ENCODE data around the gene ECHDC3. TPM values are rescaled to one million over a fixed set of nuclear protein-coding genes. Genes with fewer than 3 reads are reported as not detected.

ECHDC3 gene
- total and polyA plus RNA-seq, 2 of the 4 experiments (the other 2 are of a cell fraction): 4.3 to 5.0 TPM

GRCh38 chr10:11773761-11774441 lies 31.7 kb downstream of the ECHDC3 start:
- Histone ChIP-seq H2BK120ac (ENCODE audit: low read depth, low read length) (no peak overlapping the region), H3K9me3 (ENCODE audit: control insufficient read depth, insufficient read depth, low read length) (no peaks in the 10 kb centered on the region), H3K27ac (ENCODE audit: insufficient read depth, low read length) (no peak overlapping the region), H3K9ac (ENCODE audit: low read depth, low read length) (no peak overlapping the region), H2AFZ (replicated peaks; ENCODE audit: low read length, poor library complexity) (no peak overlapping the region), H4K8ac (ENCODE audit: low read depth in 2 of 2, low read length in 2 of 2) (no peak overlapping the region), H3K4me3 (ENCODE audit: insufficient read depth, low read depth, low read length) (no peak overlapping the region), H4K20me1 (ENCODE audit: insufficient read depth, low read length) (no peaks in the 10 kb centered on the region), H3K4me2 (ENCODE audit: low read depth, low read length) (no peak overlapping the region), H3K23ac (ENCODE audit: low read depth, low read length) (no peak overlapping the region), H3K79me1 (ENCODE audit: low read depth in 1 of 2, low read length in 2 of 2) (no peaks in the 10 kb centered on the region), H2AK9ac (replicated peaks; ENCODE audit: low read depth, low read length, poor library complexity) (no peak overlapping the region), H3K4me1 (ENCODE audit: control insufficient read depth, insufficient read depth, low read length) (no peaks in the 10 kb centered on the region; the same call in 1 of the 2 replicates), H3K14ac (replicated peaks; ENCODE audit: low read depth, low read length) (no peak overlapping the region), H4K5ac (ENCODE audit: low read depth, low read length) (no peak overlapping the region), H2BK5ac (ENCODE audit: low read depth, low read length, poor library complexity, severe bottlenecking) (no peak overlapping the region), H2BK15ac (ENCODE audit: low read depth, low read length) (no peak overlapping the region), H3K36me3 (ENCODE audit: control insufficient read depth, insufficient read depth, low read length) (no peaks in the 10 kb centered on the region), H3K56ac (ENCODE audit: extremely low read depth, insufficient read depth, low read length) (no peak overlapping the region), H3K4ac (ENCODE audit: low read depth, low read length) (no peak overlapping the region), H4K91ac (ENCODE audit: insufficient read depth, low read depth, low read length) (no peak overlapping the region), H3K27me3 (ENCODE audit: control insufficient read depth, insufficient read depth, low read length) (peaks cover 19% of the 10 kb centered on the region), H3K9me1 (ENCODE audit: insufficient read depth, low read length) (peaks cover 7% of the 10 kb centered on the region), H2BK20ac (ENCODE audit: low read depth, low read length) (no peak overlapping the region), H3K18ac (ENCODE audit: low read depth, low read length) (no peak overlapping the region), H2AK5ac (ENCODE audit: low read depth, low read length) (no peak overlapping the region)
- WGBS, 2 experiments (ENCODE audit: extremely low coverage in 2 of 2, insufficient read length in 1 of 2): 40% methylated on average over 1 of the region's 14 CpGs; no CpG with 5 or more reads in 1 of the 2 experiments
- ATAC-seq (ENCODE audit: low read depth): no peak
- BruUV-seq (replicated peaks): no TSS peak
- in situ Hi-C loops (cut with MboI; ENCODE audit: low sequenced_read_pairs) (no loop called here), dilution Hi-C loops (cut with HindIII; ENCODE audit: low sequenced_read_pairs, unreplicated experiment) (no loop called here), intact Hi-C loops (cut with micrococcal nuclease) (no loop called here)
- ChIA-PET CTCF (interaction anchor here (1.2 to 2.2 kb wide), 2 partner anchors 9 to 45 kb away, joined by 3 to 12 read pairs; no protein-coding TSS in a partner anchor), POLR2A (ENCODE audit: unreplicated experiment) (no interaction called here)
- TF ChIP-seq MXI1 (IDR thresholded peaks at IDR 0.05; ENCODE audit: borderline replicate concordance, low read depth, low read length) (no peak), POLR2A (IDR thresholded peaks at IDR 0.05; ENCODE audit: low read depth, low read length) (no peak), NFE2L2 (IDR thresholded peaks at IDR 0.05; ENCODE audit: low read depth, low read length) (no peak), BHLHE40 (IDR thresholded peaks at IDR 0.05; ENCODE audit: low read depth, low read length) (no peak), CEBPB (IDR thresholded peaks at IDR 0.05; ENCODE audit: low read depth, low read length) (no peak), USF2 (IDR thresholded peaks at IDR 0.05; ENCODE audit: low read depth, low read length) (no peak), RCOR1 (IDR thresholded peaks at IDR 0.05; ENCODE audit: insufficient replicate concordance, low read length) (no peak), ELK1 (IDR thresholded peaks at IDR 0.05; ENCODE audit: borderline replicate concordance, low read depth, low read length) (no peak), RFX5 (IDR thresholded peaks at IDR 0.05; ENCODE audit: low read depth, low read length) (no peak), FOS (IDR thresholded peaks at IDR 0.05; ENCODE audit: low read depth, low read length) (no peak), CTCF (conservative IDR thresholded peaks at IDR 0.05; ENCODE audit: low read depth, low read length) (no peak), MAFK (IDR thresholded peaks at IDR 0.05; ENCODE audit: low read depth, low read length) (no peak), SMC3 (IDR thresholded peaks at IDR 0.05; ENCODE audit: low read depth, low read length) (no peak), CHD1 (IDR thresholded peaks at IDR 0.05; ENCODE audit: low read depth, low read length) (no peak), MAZ (IDR thresholded peaks at IDR 0.05; ENCODE audit: borderline replicate concordance, low read depth, low read length) (no peak), RAD21 (IDR thresholded peaks at IDR 0.05; ENCODE audit: low read length) (no peak)
- no peak for DNase-seq

Data from IMR-90 (cell line).